Breast epithelium (tissue), 3 donors: ENCODE data around the gene KRTAP10-5.

Experiments used
- CTCF ChIP-seq, 3 donors: fragments of 450-650 bp; IDR thresholded peaks; one replicate each; pipeline ENCODE4 v1.5.1; 2016 to 2017; ENCODE audit warnings: antibody characterized with exemption in 3 of 3, mild to moderate bottlenecking in 3 of 3, moderate library complexity in 3 of 3
- POLR2A ChIP-seq: fragments of 450-650 bp; IDR thresholded peaks from one replicate; pipeline ENCODE4 v1.6.1; 2016; ENCODE audit warnings: antibody characterized with exemption, mild to moderate bottlenecking, moderate library complexity
- POLR2AphosphoS5 ChIP-seq, 3 donors: sonication (generic); formaldehyde crosslinking; IDR thresholded peaks; one replicate each; pipeline ENCODE4 v1.6.1; 2017; ENCODE audit warnings: antibody characterized with exemption in 3 of 3

GRCh38 chr21:44579056-44579832, 1.2 kb downstream of the KRTAP10-5 start:
- TF ChIP-seq CTCF (IDR thresholded peaks at IDR 0.05) (no peak), POLR2AphosphoS5 (IDR thresholded peaks at IDR 0.05) (no peak), POLR2A (no peak)
